Stimulated activated memory B cell treated with anti-CD40 and anti-IgM and Interleukin-4, amounts not matched to agents 10 μg/mL and 1 μg/mL and 100 μg/mL, for 72 hours (primary cell): ENCODE measurements around the gene BAIAP2L2.
"Not testable (repeated sequence)": the region's sequence is repeated elsewhere in the genome, so short reads cannot be mapped to it uniquely, and the experiment has no call there.

Experiments used
- ATAC-seq: fragments of 150-1000 bp; cut with Tn5 transposase; 2 replicates; pipeline ENCODE4 v1.10.0; 2021
- H3K27ac Mint-ChIP-seq: one replicate; pipeline ENCODE4 v1.8.0; 2022; ENCODE audit warnings: mild to moderate bottlenecking, mixed read lengths
- H3K27me3 Mint-ChIP-seq: one replicate; pipeline ENCODE4 v1.8.0; 2022; ENCODE audit warnings: mixed read lengths
- H3K36me3 Mint-ChIP-seq: one replicate; pipeline ENCODE4 v1.8.0; 2022; ENCODE audit warnings: mixed read lengths
- H3K4me1 Mint-ChIP-seq: one replicate; pipeline ENCODE4 v1.8.0; 2022; ENCODE audit warnings: mixed read lengths
- H3K4me3 Mint-ChIP-seq: one replicate; pipeline ENCODE4 v1.8.0; 2022; ENCODE audit warnings: mild to moderate bottlenecking, moderate library complexity, mixed read lengths
- H3K9me3 Mint-ChIP-seq: one replicate; pipeline ENCODE4 v1.8.0; 2022; ENCODE audit warnings: mixed read lengths

BAIAP2L2 gene

GRCh38 chr22:38135133-38135706, 24.7 kb upstream of the BAIAP2L2 start:
- no peak for ATAC-seq
- no peak overlapping the region for H3K4me3 Mint-ChIP-seq
- no peak overlapping the region for H3K27ac Mint-ChIP-seq
- peaks cover 69% of the 10 kb centered on the region for H3K36me3 Mint-ChIP-seq
- H3K27me3 Mint-ChIP-seq = no peaks in the 10 kb centered on the region
- H3K4me1 Mint-ChIP-seq = no peaks in the 10 kb centered on the region
- H3K9me3 Mint-ChIP-seq = no peaks in the 10 kb centered on the region

GRCh38 chr22:38133331-38133730, 22.8 kb upstream of the BAIAP2L2 start:
- no peak for ATAC-seq
- no peak overlapping the region for H3K4me3 Mint-ChIP-seq
- H3K4me1 Mint-ChIP-seq = no peaks in the 10 kb centered on the region
- no peaks in the 10 kb centered on the region for H3K9me3 Mint-ChIP-seq
- H3K36me3 Mint-ChIP-seq = peaks cover 51% of the 10 kb centered on the region
- H3K27ac Mint-ChIP-seq = no peak overlapping the region
- H3K27me3 Mint-ChIP-seq = no peaks in the 10 kb centered on the region

GRCh38 chr22:38132794-38133193, 22.3 kb upstream of the BAIAP2L2 start:
- Mint-ChIP-seq H3K4me1 (no peaks in the 10 kb centered on the region), H3K27me3 (no peaks in the 10 kb centered on the region), H3K9me3 (no peaks in the 10 kb centered on the region), H3K27ac (no peak overlapping the region), H3K4me3 (no peak overlapping the region), H3K36me3 (peaks cover 46% of the 10 kb centered on the region)
- ATAC-seq = peak; percentile 12

- H3K27ac Mint-ChIP-seq = no peak overlapping the region
- no peaks in the 10 kb centered on the region for H3K4me1 Mint-ChIP-seq
- no peaks in the 10 kb centered on the region for H3K27me3 Mint-ChIP-seq
- no peak for ATAC-seq
- H3K9me3 Mint-ChIP-seq = no peaks in the 10 kb centered on the region
- H3K4me3 Mint-ChIP-seq = no peak overlapping the region
- H3K36me3 Mint-ChIP-seq = peaks cover 43% of the 10 kb centered on the region
Observed at GRCh38 chr22:38132136-38132535, 21.7 kb upstream of the BAIAP2L2 start.

- Mint-ChIP-seq H3K9me3 (no peaks in the 10 kb centered on the region), H3K36me3 (peaks cover 51% of the 10 kb centered on the region), H3K27ac (no peak overlapping the region), H3K4me3 (no peak overlapping the region), H3K27me3 (no peaks in the 10 kb centered on the region), H3K4me1 (no peaks in the 10 kb centered on the region)
- ATAC-seq = no peak
Observed at GRCh38 chr22:38131399-38131798, 20.9 kb upstream of the BAIAP2L2 start.

GRCh38 chr22:38129856-38130255, 19.4 kb upstream of the BAIAP2L2 start:
- Mint-ChIP-seq H3K4me3 (no peak overlapping the region), H3K27me3 (no peaks in the 10 kb centered on the region), H3K9me3 (no peaks in the 10 kb centered on the region), H3K27ac (no peak overlapping the region), H3K36me3 (peaks cover 51% of the 10 kb centered on the region), H3K4me1 (no peaks in the 10 kb centered on the region)
- ATAC-seq = no peak

- no peak for ATAC-seq
- H3K36me3 Mint-ChIP-seq = peaks cover 44% of the 10 kb centered on the region
- H3K9me3 Mint-ChIP-seq = no peaks in the 10 kb centered on the region
- H3K4me3 Mint-ChIP-seq = no peak overlapping the region
- no peaks in the 10 kb centered on the region for H3K27me3 Mint-ChIP-seq
- H3K4me1 Mint-ChIP-seq = no peaks in the 10 kb centered on the region
- H3K27ac Mint-ChIP-seq = no peak overlapping the region
Observed at GRCh38 chr22:38129021-38129420, 18.5 kb upstream of the BAIAP2L2 start.

GRCh38 chr22:38127869-38128268, 17.4 kb upstream of the BAIAP2L2 start:
- no peaks in the 10 kb centered on the region for H3K9me3 Mint-ChIP-seq
- no peaks in the 10 kb centered on the region for H3K27me3 Mint-ChIP-seq
- H3K4me3 Mint-ChIP-seq = no peak overlapping the region
- H3K27ac Mint-ChIP-seq = no peak overlapping the region
- H3K4me1 Mint-ChIP-seq = no peaks in the 10 kb centered on the region
- H3K36me3 Mint-ChIP-seq = peaks cover 35% of the 10 kb centered on the region
- no peak for ATAC-seq

GRCh38 chr22:38126928-38127668, 16.6 kb upstream of the BAIAP2L2 start:
- Mint-ChIP-seq H3K27ac (no peak overlapping the region), H3K36me3 (peaks cover 29% of the 10 kb centered on the region), H3K4me1 (no peaks in the 10 kb centered on the region), H3K4me3 (no peak overlapping the region), H3K9me3 (no peaks in the 10 kb centered on the region), H3K27me3 (no peaks in the 10 kb centered on the region)
- ATAC-seq = no peak

GRCh38 chr22:38125751-38126201, 15.3 kb upstream of the BAIAP2L2 start:
- Mint-ChIP-seq H3K27ac (no peak overlapping the region), H3K9me3 (no peaks in the 10 kb centered on the region), H3K27me3 (no peaks in the 10 kb centered on the region), H3K4me1 (no peaks in the 10 kb centered on the region), H3K36me3 (peaks cover 24% of the 10 kb centered on the region), H3K4me3 (no peak overlapping the region)
- ATAC-seq = no peak

GRCh38 chr22:38125038-38125610, 14.6 kb upstream of the BAIAP2L2 start:
- Mint-ChIP-seq H3K27me3 (no peaks in the 10 kb centered on the region), H3K4me1 (no peaks in the 10 kb centered on the region), H3K27ac (no peak overlapping the region), H3K4me3 (no peak overlapping the region), H3K36me3 (peaks cover 24% of the 10 kb centered on the region), H3K9me3 (no peaks in the 10 kb centered on the region)
- no peak for ATAC-seq

- Mint-ChIP-seq H3K36me3 (peaks cover 24% of the 10 kb centered on the region), H3K27ac (no peak overlapping the region), H3K4me3 (no peak overlapping the region), H3K4me1 (no peaks in the 10 kb centered on the region), H3K27me3 (no peaks in the 10 kb centered on the region), H3K9me3 (no peaks in the 10 kb centered on the region)
- no peak for ATAC-seq
Observed at GRCh38 chr22:38124236-38124974, 13.9 kb upstream of the BAIAP2L2 start.

GRCh38 chr22:38122616-38123015, 12.1 kb upstream of the BAIAP2L2 start:
- Mint-ChIP-seq H3K27me3 (no peaks in the 10 kb centered on the region), H3K27ac (no peak overlapping the region), H3K4me1 (no peaks in the 10 kb centered on the region)

GRCh38 chr22:38120359-38121110, 10.1 kb upstream of the BAIAP2L2 start:
- Mint-ChIP-seq H3K4me1 (no peaks in the 10 kb centered on the region), H3K36me3 (peaks cover 7% of the 10 kb centered on the region), H3K27me3 (no peaks in the 10 kb centered on the region), H3K4me3 (no peak overlapping the region), H3K27ac (peak overlapping the region; percentile 51), H3K9me3 (no peaks in the 10 kb centered on the region)
- ATAC-seq = no peak

More at GRCh38 chr22:38122616-38123015, 12.1 kb upstream of the BAIAP2L2 start:
- Mint-ChIP-seq H3K4me3 (no peak overlapping the region), H3K9me3 (no peaks in the 10 kb centered on the region), H3K36me3 (peaks cover 24% of the 10 kb centered on the region)
- no peak for ATAC-seq

- H3K36me3 Mint-ChIP-seq = peaks cover 12% of the 10 kb centered on the region
- not testable (repeated sequence) for H3K27me3 Mint-ChIP-seq, H3K4me3 Mint-ChIP-seq, H3K27ac Mint-ChIP-seq, H3K9me3 Mint-ChIP-seq, ATAC-seq
- H3K4me1 Mint-ChIP-seq = peaks cover 11% of the 10 kb centered on the region
Observed at GRCh38 chr22:38118747-38119146, 8.3 kb upstream of the BAIAP2L2 start.
